ENCODE measurements around the gene ELOVL5. TPM values are rescaled to one million over a fixed set of nuclear protein-coding genes. Genes with fewer than 3 reads are reported as not detected.

The ELOVL5 gene
- total RNA-seq, 1 donor from 2014 or later = 185 TPM

GRCh38 chr6:53244958-53245357 lies 103.8 kb downstream of the ELOVL5 start:
- no peaks in the 10 kb centered on the region for H4K20me1 ChIP-seq (ENCODE audit: low read depth)
- H3F3A ChIP-seq (ENCODE audit: low read depth) = no peaks in the 10 kb centered on the region
- H3K4me2 ChIP-seq = no peak overlapping the region
- H3K9me3 ChIP-seq (ENCODE audit: low read depth) = no peaks in the 10 kb centered on the region
- H3K27me3 ChIP-seq = no peaks in the 10 kb centered on the region
- no peak overlapping the region for H3K4me3 Mint-ChIP-seq
- no peak overlapping the region for H3K9ac ChIP-seq
- H3K27me3 Mint-ChIP-seq (ENCODE audit: insufficient read depth, low read depth) = peaks cover 2% of the 10 kb centered on the region
- no peak for TF ChIP-seq EZH2phosphoT487 (IDR thresholded peaks at IDR 0.05)
- TF ChIP-seq EZH2 (IDR thresholded peaks at IDR 0.05) = no peak
- TF ChIP-seq CTCF (IDR thresholded peaks at IDR 0.05) = no peak
- no peak overlapping the region for H3K27ac ChIP-seq
- no peaks in the 10 kb centered on the region for H3K79me2 ChIP-seq (ENCODE audit: low read depth)
- no peaks in the 10 kb centered on the region for H3K36me3 ChIP-seq
- H3K4me1 ChIP-seq = no peaks in the 10 kb centered on the region
- no peak for DNase-seq (ENCODE audit: low spot score)
- H3K9me3 Mint-ChIP-seq = no peaks in the 10 kb centered on the region
- no peaks in the 10 kb centered on the region for H3K4me1 Mint-ChIP-seq
- no peak overlapping the region for H3K4me3 ChIP-seq
- H2AFZ ChIP-seq (replicated peaks) = no peak overlapping the region
- no peaks in the 10 kb centered on the region for H3K36me3 Mint-ChIP-seq
- no peak overlapping the region for H3K27ac Mint-ChIP-seq

GRCh38 chr6:53244399-53244931 lies 104.3 kb downstream of the ELOVL5 start:
- no peaks in the 10 kb centered on the region for H3F3A ChIP-seq (ENCODE audit: low read depth)
- no peak for DNase-seq (ENCODE audit: low spot score)
- no peaks in the 10 kb centered on the region for H3K9me3 ChIP-seq (ENCODE audit: low read depth)
- H3K4me1 ChIP-seq = no peaks in the 10 kb centered on the region
- Mint-ChIP-seq H3K36me3 (no peaks in the 10 kb centered on the region), H3K27me3 (ENCODE audit: insufficient read depth, low read depth) (peaks cover 2% of the 10 kb centered on the region), H3K27ac (no peak overlapping the region), H3K4me1 (no peaks in the 10 kb centered on the region), H3K4me3 (no peak overlapping the region), H3K9me3 (no peaks in the 10 kb centered on the region)
- H3K79me2 ChIP-seq (ENCODE audit: low read depth) = no peaks in the 10 kb centered on the region
- H3K27me3 ChIP-seq = no peaks in the 10 kb centered on the region
- no peak overlapping the region for H3K4me3 ChIP-seq
- H2AFZ ChIP-seq (replicated peaks) = no peak overlapping the region
- no peak for TF ChIP-seq EZH2phosphoT487 (IDR thresholded peaks at IDR 0.05)
- TF ChIP-seq CTCF (IDR thresholded peaks at IDR 0.05) = no peak
- no peak for TF ChIP-seq EZH2 (IDR thresholded peaks at IDR 0.05)
- no peaks in the 10 kb centered on the region for H4K20me1 ChIP-seq (ENCODE audit: low read depth)
- H3K4me2 ChIP-seq = no peak overlapping the region
- no peaks in the 10 kb centered on the region for H3K36me3 ChIP-seq
- no peak overlapping the region for H3K27ac ChIP-seq
- H3K9ac ChIP-seq = no peak overlapping the region

GRCh38 chr6:53241938-53242337 lies 106.8 kb downstream of the ELOVL5 start:
- Histone ChIP-seq H3K9ac (no peak overlapping the region), H3K4me2 (no peak overlapping the region), H3K79me2 (ENCODE audit: low read depth) (no peaks in the 10 kb centered on the region), H3K27ac (no peak overlapping the region), H4K20me1 (ENCODE audit: low read depth) (no peaks in the 10 kb centered on the region), H3K4me3 (no peak overlapping the region), H2AFZ (replicated peaks) (no peak overlapping the region), H3K4me1 (no peaks in the 10 kb centered on the region), H3K36me3 (no peaks in the 10 kb centered on the region), H3K27me3 (no peaks in the 10 kb centered on the region), H3K9me3 (ENCODE audit: low read depth) (no peaks in the 10 kb centered on the region), H3F3A (ENCODE audit: low read depth) (no peaks in the 10 kb centered on the region)
- no peaks in the 10 kb centered on the region for H3K36me3 Mint-ChIP-seq
- H3K27me3 Mint-ChIP-seq (ENCODE audit: insufficient read depth, low read depth) = peaks cover 2% of the 10 kb centered on the region
- H3K9me3 Mint-ChIP-seq = no peaks in the 10 kb centered on the region
- H3K4me1 Mint-ChIP-seq = no peaks in the 10 kb centered on the region
- no peak for DNase-seq (ENCODE audit: low spot score)
- TF ChIP-seq CTCF (IDR thresholded peaks at IDR 0.05) (no peak), EZH2phosphoT487 (IDR thresholded peaks at IDR 0.05) (no peak), EZH2 (IDR thresholded peaks at IDR 0.05) (no peak)
- no peak overlapping the region for H3K27ac Mint-ChIP-seq
- H3K4me3 Mint-ChIP-seq = no peak overlapping the region

Measured in neural progenitor cell (in vitro differentiated cells).